Measurements from ENCODE around the gene DNAJC27.
A peak's percentile ranks its signal among the peaks of the same experiment; 100 is the strongest.
"Not testable (repeated sequence)": the region's sequence is repeated elsewhere in the genome, so short reads cannot be mapped to it uniquely, and the experiment has no call there.

DNAJC27 gene

DNA sequence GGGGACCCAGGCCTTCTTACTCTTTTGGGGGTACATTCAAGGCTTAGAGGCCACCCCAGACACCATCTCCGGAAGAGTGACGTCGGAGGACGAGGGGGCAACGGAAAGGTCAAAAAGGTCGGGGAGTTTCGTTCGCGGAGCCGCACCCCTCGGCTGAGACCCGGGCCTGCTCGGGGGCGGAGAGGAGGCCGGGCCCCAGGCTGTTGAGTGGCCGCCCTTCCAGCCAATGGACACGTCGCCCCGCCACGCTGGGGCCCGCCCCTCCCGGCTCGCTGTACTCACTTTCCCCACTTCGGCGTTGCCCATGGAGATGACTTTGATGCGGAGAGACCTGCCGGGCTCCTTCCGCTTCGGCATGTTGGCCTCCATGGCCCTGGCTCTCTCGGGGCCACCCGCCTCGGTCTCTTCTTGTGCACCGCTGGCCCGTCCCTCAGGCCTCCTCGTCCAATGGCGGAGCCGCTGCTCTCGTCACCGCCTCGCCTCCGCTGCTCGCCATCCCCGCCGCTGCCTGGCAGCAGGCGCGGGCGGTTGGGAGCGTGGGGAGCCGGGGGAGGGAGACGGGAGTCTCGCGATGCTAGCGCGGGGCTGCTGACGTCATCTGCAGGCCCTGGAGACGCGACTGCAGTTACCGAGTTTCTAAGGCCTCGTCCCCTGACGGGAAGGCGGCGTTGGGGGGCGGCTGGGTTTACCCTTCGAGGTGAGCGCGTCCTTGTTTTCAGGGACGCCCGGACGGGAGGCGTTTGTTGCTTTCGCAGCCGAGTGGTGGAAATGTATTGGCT lies at the start of gene DNAJC27:
Gene DNAJC27, minus strand, starts transcription at position 420 of the 779 bp plus-strand sequence. Its CDS starts 51 bp downstream, at position 369.
- H3K36me3 ChIP-seq (ENCODE audit: control insufficient read depth, low read depth, low read length): peaks cover 4% of the 10 kb centered on the region
- H3K9ac ChIP-seq (ENCODE audit: low read length): peak within 1 kb of the TSS; percentile 99
- peak within 1 kb of the TSS; percentile 94 for H3K27ac ChIP-seq (ENCODE audit: low read length)
- H3K27me3 ChIP-seq (ENCODE audit: control insufficient read depth, insufficient read depth, low read length): no peaks in the 10 kb centered on the region
- H3K4me1 ChIP-seq (ENCODE audit: control insufficient read depth, low read depth, low read length): peaks cover 7% of the 10 kb centered on the region
- H3K9me3 ChIP-seq (ENCODE audit: control insufficient read depth, low read depth, low read length): no peaks in the 10 kb centered on the region
- peak within 1 kb of the TSS; percentile 76 for H3K4me3 ChIP-seq (ENCODE audit: low read length)

GRCh38 chr2:25018681-25019080 lies 46.9 kb upstream of the DNAJC27 start:
- no peak overlapping the region for H3K4me3 ChIP-seq (ENCODE audit: low read length)
- H3K9me3 ChIP-seq (ENCODE audit: control insufficient read depth, low read depth, low read length): no peaks in the 10 kb centered on the region
- H3K27ac ChIP-seq (ENCODE audit: low read length): no peak overlapping the region
- no peak overlapping the region for H3K9ac ChIP-seq (ENCODE audit: low read length)
- no peaks in the 10 kb centered on the region for H3K4me1 ChIP-seq (ENCODE audit: control insufficient read depth, low read depth, low read length)
- no peaks in the 10 kb centered on the region for H3K27me3 ChIP-seq (ENCODE audit: control insufficient read depth, insufficient read depth, low read length)
- H3K36me3 ChIP-seq (ENCODE audit: control insufficient read depth, low read depth, low read length): no peaks in the 10 kb centered on the region

DNA sequence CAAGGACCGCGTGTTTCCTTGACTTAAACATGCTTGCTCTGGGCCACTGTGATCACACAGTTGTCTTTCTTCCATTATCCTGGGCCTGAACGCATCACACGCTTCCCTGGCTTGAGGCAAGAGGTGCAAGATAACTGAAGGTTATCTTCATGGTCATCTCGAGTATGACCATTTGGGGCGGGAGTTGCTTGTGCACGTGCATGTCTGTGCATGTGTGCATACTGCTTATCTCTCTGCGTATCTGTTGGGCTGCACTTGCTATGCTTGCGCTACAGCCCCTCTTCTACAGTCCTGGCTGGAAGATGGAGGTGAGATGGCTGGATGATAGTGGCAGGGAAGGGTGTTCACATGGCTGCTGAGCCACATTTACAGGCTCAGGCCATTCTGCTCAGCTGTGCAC lies 42.9 kb upstream of the DNAJC27 start:
- Histone ChIP-seq H3K9ac (ENCODE audit: low read length) (no peak overlapping the region), H3K9me3 (ENCODE audit: control insufficient read depth, low read depth, low read length) (no peaks in the 10 kb centered on the region), H3K4me1 (ENCODE audit: control insufficient read depth, low read depth, low read length) (no peaks in the 10 kb centered on the region), H3K27ac (ENCODE audit: low read length) (no peak overlapping the region), H3K36me3 (ENCODE audit: control insufficient read depth, low read depth, low read length) (no peaks in the 10 kb centered on the region), H3K27me3 (ENCODE audit: control insufficient read depth, insufficient read depth, low read length) (no peaks in the 10 kb centered on the region), H3K4me3 (ENCODE audit: low read length) (no peak overlapping the region)

DNA sequence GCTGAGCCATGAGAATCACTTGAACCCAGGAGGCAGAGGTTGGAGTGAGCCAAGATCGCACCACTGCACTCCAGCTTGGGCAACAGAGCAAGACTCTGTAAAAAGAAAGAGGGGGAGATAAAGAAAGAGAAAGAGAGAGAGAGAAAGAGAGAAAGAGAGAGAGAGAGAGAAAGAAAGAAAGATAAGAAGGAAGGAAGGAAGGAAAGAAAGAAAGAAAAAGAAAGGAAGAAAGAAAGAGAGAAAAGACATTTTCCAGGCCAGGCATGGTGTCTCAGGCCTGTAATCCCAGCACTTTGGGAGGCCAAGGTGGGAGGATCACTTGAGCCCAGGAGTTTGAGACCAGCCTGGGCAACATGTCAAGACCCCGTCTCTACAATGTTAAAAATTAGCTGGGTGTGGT lies 39.6 kb upstream of the DNAJC27 start:
- H3K36me3 ChIP-seq (ENCODE audit: control insufficient read depth, low read depth, low read length); H3K4me3 ChIP-seq (ENCODE audit: low read length); H3K27me3 ChIP-seq (ENCODE audit: control insufficient read depth, insufficient read depth, low read length); H3K4me1 ChIP-seq (ENCODE audit: control insufficient read depth, low read depth, low read length); H3K27ac ChIP-seq (ENCODE audit: low read length); H3K9ac ChIP-seq (ENCODE audit: low read length); H3K9me3 ChIP-seq (ENCODE audit: control insufficient read depth, low read depth, low read length): not testable (repeated sequence)

DNA sequence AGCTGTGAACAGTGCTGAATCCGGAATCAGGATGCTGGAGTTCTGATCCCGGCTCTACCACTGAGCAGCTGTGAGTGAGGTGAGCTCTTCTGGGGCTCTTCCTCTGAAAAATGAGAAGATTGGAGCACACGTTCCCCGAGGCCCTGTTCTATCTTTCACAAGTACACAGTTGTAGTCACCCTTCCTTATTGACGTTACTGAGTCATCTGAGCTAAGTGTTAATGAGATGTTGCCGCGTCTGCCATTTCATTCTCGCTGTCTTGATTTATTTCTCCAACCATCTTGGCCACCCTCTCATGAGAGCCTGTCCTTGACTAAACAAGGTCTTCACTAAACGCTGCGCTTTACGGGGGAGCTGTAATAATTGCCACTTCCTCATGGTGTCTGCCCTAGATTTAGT lies 38.2 kb upstream of the DNAJC27 start:
- no peaks in the 10 kb centered on the region for H3K36me3 ChIP-seq (ENCODE audit: control insufficient read depth, low read depth, low read length)
- no peaks in the 10 kb centered on the region for H3K27me3 ChIP-seq (ENCODE audit: control insufficient read depth, insufficient read depth, low read length)
- no peak overlapping the region for H3K4me3 ChIP-seq (ENCODE audit: low read length)
- no peak overlapping the region for H3K9ac ChIP-seq (ENCODE audit: low read length)
- no peak overlapping the region for H3K27ac ChIP-seq (ENCODE audit: low read length)
- no peaks in the 10 kb centered on the region for H3K9me3 ChIP-seq (ENCODE audit: control insufficient read depth, low read depth, low read length)
- H3K4me1 ChIP-seq (ENCODE audit: control insufficient read depth, low read depth, low read length): no peaks in the 10 kb centered on the region

GRCh38 chr2:25002066-25002465 lies 30.3 kb upstream of the DNAJC27 start:
- Histone ChIP-seq H3K9me3 (ENCODE audit: control insufficient read depth, low read depth, low read length) (no peaks in the 10 kb centered on the region), H3K27ac (ENCODE audit: low read length) (no peak overlapping the region), H3K9ac (ENCODE audit: low read length) (no peak overlapping the region), H3K4me3 (ENCODE audit: low read length) (no peak overlapping the region), H3K4me1 (ENCODE audit: control insufficient read depth, low read depth, low read length) (no peaks in the 10 kb centered on the region), H3K27me3 (ENCODE audit: control insufficient read depth, insufficient read depth, low read length) (no peaks in the 10 kb centered on the region), H3K36me3 (ENCODE audit: control insufficient read depth, low read depth, low read length) (no peaks in the 10 kb centered on the region)

GRCh38 chr2:25001325-25001637 lies 29.5 kb upstream of the DNAJC27 start:
- Histone ChIP-seq H3K27ac (ENCODE audit: low read length) (no peak overlapping the region), H3K4me1 (ENCODE audit: control insufficient read depth, low read depth, low read length) (no peaks in the 10 kb centered on the region), H3K9ac (ENCODE audit: low read length) (no peak overlapping the region), H3K4me3 (ENCODE audit: low read length) (no peak overlapping the region), H3K27me3 (ENCODE audit: control insufficient read depth, insufficient read depth, low read length) (no peaks in the 10 kb centered on the region), H3K9me3 (ENCODE audit: control insufficient read depth, low read depth, low read length) (no peaks in the 10 kb centered on the region), H3K36me3 (ENCODE audit: control insufficient read depth, low read depth, low read length) (no peaks in the 10 kb centered on the region)

GRCh38 chr2:25000503-25001324 lies 29.0 kb upstream of the DNAJC27 start:
- Histone ChIP-seq H3K27me3 (ENCODE audit: control insufficient read depth, insufficient read depth, low read length) (no peaks in the 10 kb centered on the region), H3K9ac (ENCODE audit: low read length) (no peak overlapping the region), H3K36me3 (ENCODE audit: control insufficient read depth, low read depth, low read length) (no peaks in the 10 kb centered on the region), H3K4me3 (ENCODE audit: low read length) (no peak overlapping the region), H3K4me1 (ENCODE audit: control insufficient read depth, low read depth, low read length) (no peaks in the 10 kb centered on the region), H3K27ac (ENCODE audit: low read length) (no peak overlapping the region), H3K9me3 (ENCODE audit: control insufficient read depth, low read depth, low read length) (no peaks in the 10 kb centered on the region)

DNA sequence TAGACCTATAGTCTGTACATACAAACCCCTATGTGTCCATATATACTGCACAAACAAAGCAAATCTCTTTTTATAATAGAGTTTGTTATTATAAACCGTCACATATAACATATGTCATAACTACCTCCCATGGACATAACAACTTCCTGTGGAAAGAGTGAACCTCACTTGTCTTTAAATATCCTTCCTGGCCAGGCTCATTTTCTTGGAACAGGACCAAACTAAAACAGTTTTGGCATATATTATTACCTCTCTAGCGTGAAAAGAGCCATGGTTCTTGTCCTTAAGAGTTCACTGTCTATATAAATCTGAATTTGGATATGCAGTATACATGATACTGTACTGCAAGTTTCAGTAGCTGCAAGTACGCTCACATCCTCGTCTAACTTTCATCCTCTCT lies 28.3 kb upstream of the DNAJC27 start:
- Histone ChIP-seq H3K9me3 (ENCODE audit: control insufficient read depth, low read depth, low read length) (no peaks in the 10 kb centered on the region), H3K36me3 (ENCODE audit: control insufficient read depth, low read depth, low read length) (no peaks in the 10 kb centered on the region), H3K27ac (ENCODE audit: low read length) (no peak overlapping the region), H3K4me1 (ENCODE audit: control insufficient read depth, low read depth, low read length) (no peaks in the 10 kb centered on the region), H3K27me3 (ENCODE audit: control insufficient read depth, insufficient read depth, low read length) (no peaks in the 10 kb centered on the region), H3K9ac (ENCODE audit: low read length) (no peak overlapping the region), H3K4me3 (ENCODE audit: low read length) (no peak overlapping the region)

DNA sequence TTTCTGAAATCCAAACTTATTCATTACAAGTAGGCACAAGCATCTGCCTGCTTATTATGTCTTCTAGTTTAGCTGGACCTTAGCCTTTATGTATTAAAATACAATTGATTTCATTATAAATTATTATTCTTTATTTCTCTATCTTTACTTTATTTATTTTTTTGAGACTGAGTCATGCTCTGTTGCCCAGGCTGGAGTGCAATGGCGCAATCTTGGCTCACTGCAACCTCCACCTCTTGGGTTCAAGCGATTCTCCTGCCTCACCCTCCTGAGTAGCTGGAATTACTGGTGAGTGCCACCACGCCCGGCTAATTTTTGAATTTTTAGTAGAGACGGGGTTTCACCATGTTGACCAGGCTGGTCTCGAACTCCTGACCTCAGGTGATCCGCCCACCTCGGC lies 27.3 kb upstream of the DNAJC27 start:
- not testable (repeated sequence) for H3K27me3 ChIP-seq (ENCODE audit: control insufficient read depth, insufficient read depth, low read length); H3K4me1 ChIP-seq (ENCODE audit: control insufficient read depth, low read depth, low read length); H3K9me3 ChIP-seq (ENCODE audit: control insufficient read depth, low read depth, low read length); H3K27ac ChIP-seq (ENCODE audit: low read length); H3K4me3 ChIP-seq (ENCODE audit: low read length); H3K36me3 ChIP-seq (ENCODE audit: control insufficient read depth, low read depth, low read length); H3K9ac ChIP-seq (ENCODE audit: low read length)

- no peak overlapping the region for H3K9ac ChIP-seq (ENCODE audit: low read length)
- H3K4me3 ChIP-seq (ENCODE audit: low read length): no peak overlapping the region
- no peaks in the 10 kb centered on the region for H3K27me3 ChIP-seq (ENCODE audit: control insufficient read depth, insufficient read depth, low read length)
- no peaks in the 10 kb centered on the region for H3K36me3 ChIP-seq (ENCODE audit: control insufficient read depth, low read depth, low read length)
- H3K9me3 ChIP-seq (ENCODE audit: control insufficient read depth, low read depth, low read length): no peaks in the 10 kb centered on the region
- H3K27ac ChIP-seq (ENCODE audit: low read length): no peak overlapping the region
- H3K4me1 ChIP-seq (ENCODE audit: control insufficient read depth, low read depth, low read length): no peaks in the 10 kb centered on the region
Measured at GRCh38 chr2:24994146-24994724, 22.5 kb upstream of the DNAJC27 start.

Measured in iPS-18a (cell line).